CD14-positive monocyte (primary cell): Measurements from ENCODE around the gene OVOL2. TPM values are rescaled to one million over a fixed set of nuclear protein-coding genes. Genes with fewer than 3 reads are reported as not detected.
A peak's percentile ranks its signal among the peaks of the same experiment; 100 is the strongest.

ENCODE experiments used
- DNase-seq, 3 donors: peaks; one replicate each; pipeline ENCODE4 v3.0.0-alpha.2; 2011 to 2022
- H2AFZ ChIP-seq: 2 replicates; pipeline ENCODE4 v1.6.0; 2012; ENCODE audit warnings: mild to moderate bottlenecking, low read depth, low read length, inconsistent platforms; ENCODE audit not compliant: insufficient read depth, poor library complexity, severe bottlenecking
- H3K27ac ChIP-seq, 2 donors: 1 replicate in 1 of 2; 2 replicates in 1 of 2; pipeline ENCODE4 v1.5.1; 2012 to 2013; ENCODE audit warnings: low read length in 2 of 2, control low read depth in 1 of 2, inconsistent platforms in 1 of 2, low read depth in 1 of 2, mild to moderate bottlenecking in 1 of 2
- H3K27me3 ChIP-seq, 2 donors: one replicate each; pipeline versions ENCODE4 v1.6.0 to v1.6.1; 2011 to 2013; ENCODE audit warnings: low read length in 2 of 2; ENCODE audit not compliant: control insufficient read depth in 2 of 2, insufficient read depth in 2 of 2
- H3K36me3 ChIP-seq, 2 donors: replicated peaks in 1 of 2; 1 replicate in 1 of 2; 2 replicates in 1 of 2; pipeline versions ENCODE4 v1.5.1 to v1.6.1; 2012 to 2013; ENCODE audit warnings: low read length in 2 of 2, control low read depth in 1 of 2, inconsistent platforms in 1 of 2, mild to moderate bottlenecking in 1 of 2; ENCODE audit not compliant: insufficient read depth in 2 of 2, control insufficient read depth in 1 of 2
- H3K4me1 ChIP-seq, 2 donors: 1 replicate in 1 of 2; 2 replicates in 1 of 2; pipeline versions ENCODE4 v1.5.1 to v1.6.1; 2012 to 2013; ENCODE audit warnings: low read length in 2 of 2, control low read depth in 1 of 2, inconsistent platforms in 1 of 2, mild to moderate bottlenecking in 1 of 2, moderate library complexity in 1 of 2; ENCODE audit not compliant: insufficient read depth in 2 of 2, control insufficient read depth in 1 of 2
- H3K4me2 ChIP-seq: replicated peaks from 2 replicates; pipeline ENCODE3; 2012; ENCODE audit warnings: low read length, moderate library complexity, mild to moderate bottlenecking; ENCODE audit not compliant: poor library complexity, severe bottlenecking; ENCODE audit errors: extremely low read depth
- H3K4me3 ChIP-seq, 3 experiments: fragments of 200-600 bp in 1 of 3; sonication (generic) in 1 of 3; replicated peaks in 1 of 3; 1 replicate in 2 of 3; 2 replicates in 1 of 3; pipeline ENCODE4 v1.5.1; 2011 to 2013; ENCODE audit warnings: low read length in 3 of 3, mild to moderate bottlenecking in 3 of 3, control low read depth in 2 of 3, low read depth in 2 of 3, inconsistent platforms in 1 of 3, moderate library complexity in 1 of 3
- H3K79me2 ChIP-seq: 2 replicates; pipeline ENCODE4 v1.6.0; 2012; ENCODE audit warnings: mild to moderate bottlenecking, control low read depth, inconsistent platforms, low read length, moderate library complexity; ENCODE audit not compliant: insufficient read depth
- H3K9ac ChIP-seq: 2 replicates; pipeline ENCODE4 v1.6.0; 2017; ENCODE audit warnings: low read length, mild to moderate bottlenecking; ENCODE audit not compliant: insufficient read depth, poor library complexity, severe bottlenecking
- H3K9me3 ChIP-seq, 2 donors: replicated peaks in 1 of 2; 1 replicate in 1 of 2; 2 replicates in 1 of 2; pipeline versions ENCODE4 v1.5.1 to v1.6.1; 2012 to 2013; ENCODE audit warnings: low read length in 2 of 2, control low read depth in 1 of 2; ENCODE audit not compliant: control insufficient read depth in 1 of 2, insufficient read depth in 1 of 2
- H4K20me1 ChIP-seq: 2 replicates; pipeline ENCODE4 v1.6.0; 2012; ENCODE audit warnings: mild to moderate bottlenecking, low read length, control low read depth, moderate library complexity; ENCODE audit not compliant: insufficient read depth
- H3K27ac Mint-ChIP-seq, 7 donors: one replicate each; pipeline ENCODE4 v1.8.0; 2020; ENCODE audit warnings: mild to moderate bottlenecking in 7 of 7, mixed read lengths in 7 of 7, moderate library complexity in 6 of 7, inconsistent platforms in 2 of 7
- H3K27me3 Mint-ChIP-seq, 3 donors: one replicate each; pipeline ENCODE4 v1.8.0; 2021 to 2022; ENCODE audit warnings: low read depth in 3 of 3, mild to moderate bottlenecking in 3 of 3, mixed read lengths in 3 of 3, moderate library complexity in 3 of 3, inconsistent platforms in 1 of 3
- H3K36me3 Mint-ChIP-seq, 2 donors: one replicate each; pipeline ENCODE4 v1.8.0; 2020; ENCODE audit warnings: mixed read lengths in 2 of 2, inconsistent platforms in 1 of 2, mild to moderate bottlenecking in 1 of 2
- H3K4me1 Mint-ChIP-seq: one replicate; pipeline ENCODE4 v1.8.0; 2020; ENCODE audit warnings: mild to moderate bottlenecking, mixed read lengths
- H3K4me3 Mint-ChIP-seq, 2 donors: one replicate each; pipeline ENCODE4 v1.8.0; 2020; ENCODE audit warnings: mild to moderate bottlenecking in 2 of 2, mixed read lengths in 2 of 2, moderate library complexity in 1 of 2
- H3K9me3 Mint-ChIP-seq, 7 donors: one replicate each; pipeline ENCODE4 v1.8.0; 2020 to 2022; ENCODE audit warnings: mixed read lengths in 7 of 7, mild to moderate bottlenecking in 6 of 7, moderate library complexity in 6 of 7, inconsistent platforms in 2 of 7
- CTCF ChIP-seq: fragments of 200-600 bp; IDR thresholded peaks from one replicate; pipeline ENCODE4 v1.8.0; 2022; ENCODE audit warnings: antibody characterized with exemption, mild to moderate bottlenecking
- WGBS: methylation state at CpG from one replicate; pipeline ENCODE4 v1.1.5; 2013; ENCODE audit warnings: missing lambda C conversion rate; ENCODE audit not compliant: insufficient coverage; 5-methylcytosine and 5-hydroxymethylcytosine counted together
- intact Hi-C, 2 donors: fragments of 100-400 bp; cut with micrococcal nuclease; formaldehyde crosslinking; loops; one replicate each; pipeline versions ENCODE4 v1.15.0 to v1.15.1; 2023
- polyA plus RNA-seq, 3 donors: library from polyadenylated mRNA; depleted of rRNA in 1 of 3; unstranded in 2 of 3; stranded (reverse) in 1 of 3; fragments of 300-500 nt in 2 of 3; fragments of >200 nt in 1 of 3; fragmentation: Illumina TruSeq in 2 of 3; gene quantifications; 1 replicate in 2 of 3; 2 replicates in 1 of 3; pipeline ENCODE4 v1.2.3, GENCODE V29; 2012 to 2021

The OVOL2 gene
- polyA plus RNA-seq, 3 donors: not detected

GRCh38 chr20:18005990-18006364 lies 51.7 kb downstream of the OVOL2 start:
- intact Hi-C loops: no loop called here
- Mint-ChIP-seq H3K27me3 (no peaks in the 10 kb centered on the region), H3K4me3 (no peak overlapping the region), H3K36me3 (no peaks in the 10 kb centered on the region), H3K4me1 (peaks cover 23% of the 10 kb centered on the region), H3K27ac (peak overlapping the region in 1 of 7 donors; percentile 13), H3K9me3 (peaks cover 0 to 1% (median 0%) of the 10 kb centered on the region in 7 donors)
- Histone ChIP-seq H3K4me2 (no peak overlapping the region), H2AFZ (no peak overlapping the region), H3K79me2 (no peaks in the 10 kb centered on the region), H4K20me1 (no peaks in the 10 kb centered on the region), H3K27me3 (no peaks in the 10 kb centered on the region), H3K9ac (no peak overlapping the region), H3K36me3 (no peaks in the 10 kb centered on the region), H3K4me1 (no peaks in the 10 kb centered on the region), H3K27ac (no peak overlapping the region), H3K4me3 (no peak overlapping the region), H3K9me3 (no peaks in the 10 kb centered on the region)
- TF ChIP-seq CTCF: no peak
- WGBS: 100% methylated on average over 2 of the region's 6 CpGs
- DNase-seq: no peak

GRCh38 chr20:18005170-18005989 lies 52.3 kb downstream of the OVOL2 start:
- Histone ChIP-seq H3K4me3 (no peak overlapping the region), H3K27ac (no peak overlapping the region), H2AFZ (no peak overlapping the region), H4K20me1 (no peaks in the 10 kb centered on the region), H3K9ac (no peak overlapping the region), H3K27me3 (no peaks in the 10 kb centered on the region), H3K4me1 (no peaks in the 10 kb centered on the region), H3K79me2 (no peaks in the 10 kb centered on the region), H3K9me3 (no peaks in the 10 kb centered on the region), H3K36me3 (no peaks in the 10 kb centered on the region), H3K4me2 (no peak overlapping the region)
- peak overlapping the region in 1 of 2 donors; percentile 20 for H3K4me3 Mint-ChIP-seq
- TF ChIP-seq CTCF: no peak
- WGBS: 75% methylated on average over 9 of the region's 21 CpGs
- H3K36me3 Mint-ChIP-seq: no peaks in the 10 kb centered on the region
- intact Hi-C loops: no loop called here
- peaks cover 23% of the 10 kb centered on the region for H3K4me1 Mint-ChIP-seq
- H3K9me3 Mint-ChIP-seq: no peaks in the 10 kb centered on the region
- no peaks in the 10 kb centered on the region for H3K27me3 Mint-ChIP-seq
- DNase-seq: no peak
- peak overlapping the region in 3 of 7 donors; percentile 13 to 59 (median 52) for H3K27ac Mint-ChIP-seq
